CD4-positive, alpha-beta T cell (primary cell): ENCODE measurements around the gene SLC37A2. TPM values are rescaled to one million over a fixed set of nuclear protein-coding genes. Genes with fewer than 3 reads are reported as not detected.

ENCODE experiments used
- ATAC-seq: fragments of 200-7000 bp; cut with Tn5 transposase; one replicate; pipeline ENCODE4 v1.10.0; 2022; ENCODE audit warnings: mild to moderate bottlenecking; ENCODE audit not compliant: poor library complexity
- CTCF ChIA-PET: fragments of 350-600 bp; sonication (Branson Sonifier 250); formaldehyde crosslinking; loops from one replicate; lab custom pipeline; 2021; ENCODE audit warnings: antibody characterized with exemption, inconsistent platforms; lab: Charles Lee
- POLR2A ChIA-PET: fragments of 350-600 bp; sonication (Branson Sonifier 250); formaldehyde crosslinking; loops from one replicate; lab custom pipeline; 2021; ENCODE audit warnings: antibody characterized with exemption, inconsistent platforms; lab: Charles Lee
- DNase-seq, 14 experiments: peaks; one replicate each; pipeline ENCODE4 v3.0.0-alpha.2; 2013 to 2020; ENCODE audit warnings: mixed read lengths in 2 of 14
- H3K27ac ChIP-seq, 2 donors: one replicate each; pipeline versions ENCODE4 v1.5.1 to v1.7.0; 2013; ENCODE audit warnings: low read length in 2 of 2, low read depth in 1 of 2, mild to moderate bottlenecking in 1 of 2
- H3K27me3 ChIP-seq, 2 experiments: 1 replicate in 1 of 2; 2 replicates in 1 of 2; pipeline versions ENCODE4 v1.6.1 to v1.7.0; 2013; ENCODE audit warnings: low read length in 2 of 2, control low read depth in 1 of 2, mild to moderate bottlenecking in 1 of 2, moderate library complexity in 1 of 2; ENCODE audit not compliant: insufficient read depth in 2 of 2, control insufficient read depth in 1 of 2
- H3K36me3 ChIP-seq: one replicate; pipeline ENCODE4 v1.6.1; 2013; ENCODE audit warnings: low read length, control low read depth; ENCODE audit not compliant: insufficient read depth
- H3K4me1 ChIP-seq: one replicate; pipeline ENCODE4 v1.6.1; 2013; ENCODE audit warnings: low read length, control low read depth; ENCODE audit not compliant: insufficient read depth
- H3K4me3 ChIP-seq: one replicate; pipeline ENCODE4 v1.5.1; 2013; ENCODE audit warnings: mild to moderate bottlenecking, low read length, moderate library complexity
- H3K9me3 ChIP-seq, 2 experiments: 1 replicate in 1 of 2; 2 replicates in 1 of 2; pipeline versions ENCODE4 v1.6.1 to v1.7.0; 2013; ENCODE audit warnings: low read length in 2 of 2, mild to moderate bottlenecking in 2 of 2, control low read depth in 1 of 2, moderate library complexity in 1 of 2; ENCODE audit not compliant: control insufficient read depth in 1 of 2, insufficient read depth in 1 of 2
- H3K27ac Mint-ChIP-seq: one replicate; pipeline ENCODE4 v1.8.0; 2020; ENCODE audit warnings: mixed read lengths
- H3K27me3 Mint-ChIP-seq: one replicate; pipeline ENCODE4 v1.8.0; 2021; ENCODE audit warnings: mixed read lengths
- H3K36me3 Mint-ChIP-seq: one replicate; pipeline ENCODE4 v1.8.0; 2021; ENCODE audit warnings: low read depth, mixed read lengths
- H3K4me1 Mint-ChIP-seq: one replicate; pipeline ENCODE4 v1.8.0; 2021; ENCODE audit warnings: low read depth, mixed read lengths
- H3K4me3 Mint-ChIP-seq: one replicate; pipeline ENCODE4 v1.8.0; 2020; ENCODE audit warnings: mild to moderate bottlenecking, mixed read lengths
- H3K9me3 Mint-ChIP-seq: one replicate; pipeline ENCODE4 v1.8.0; 2020; ENCODE audit warnings: mixed read lengths
- intact Hi-C, 2 experiments: fragments of 100-400 bp; cut with DNase I in 1 of 2; cut with micrococcal nuclease in 1 of 2; formaldehyde crosslinking; loops; one replicate each; pipeline versions ENCODE4 v1.15.1 to v1.9.0; 2023 to 2025; cut with DNase I, micrococcal nuclease
- total RNA-seq, 174 experiments: library from RNA in 2 of 174; stranded (reverse) in 2 of 174; gene quantifications; one replicate each; pipeline ENCODE4 v1.2.3 and lab custom pipeline; 2021 to 2026
- TF ChIP-seq, protein P1 (sequence below): fragments of 200-600 bp; IDR thresholded peaks from one replicate; pipeline ENCODE4 v1.8.0; 2022; ENCODE audit warnings: antibody characterized with exemption, mild to moderate bottlenecking

SLC37A2 gene
- total RNA-seq, 2 experiments from 2014 or later = 0.25 to 0.34 TPM

DNA sequence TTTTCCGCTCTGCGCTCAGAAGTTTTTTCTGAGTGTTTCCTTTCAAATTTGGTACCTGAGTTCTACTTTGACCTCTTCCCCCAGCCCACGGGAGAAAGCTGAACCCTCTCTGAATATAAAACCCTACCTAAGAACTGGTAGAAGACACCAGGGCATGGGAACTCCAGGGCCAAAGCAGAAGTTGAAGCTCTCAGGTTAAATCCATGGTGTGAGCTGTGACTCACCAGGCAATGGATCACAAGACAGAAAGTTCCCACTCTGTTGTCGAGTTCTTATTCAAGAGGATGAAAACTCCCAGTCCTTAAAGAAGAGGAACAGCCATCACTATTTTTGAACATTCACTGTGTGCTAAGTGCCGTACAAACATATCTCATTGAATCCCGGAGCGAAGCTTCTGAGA, 39.4 kb downstream of the SLC37A2 start:
- peaks cover 51% of the 10 kb centered on the region for H3K36me3 Mint-ChIP-seq
- no peaks in the 10 kb centered on the region for H3K9me3 ChIP-seq
- H3K4me1 Mint-ChIP-seq = no peaks in the 10 kb centered on the region
- H3K27me3 ChIP-seq = no peaks in the 10 kb centered on the region
- ATAC-seq (no peak), DNase-seq (peak in 2 of 14 experiments; percentile 37 to 52)
- H3K4me3 ChIP-seq = no peak overlapping the region
- TF ChIP-seq, protein P1, sequence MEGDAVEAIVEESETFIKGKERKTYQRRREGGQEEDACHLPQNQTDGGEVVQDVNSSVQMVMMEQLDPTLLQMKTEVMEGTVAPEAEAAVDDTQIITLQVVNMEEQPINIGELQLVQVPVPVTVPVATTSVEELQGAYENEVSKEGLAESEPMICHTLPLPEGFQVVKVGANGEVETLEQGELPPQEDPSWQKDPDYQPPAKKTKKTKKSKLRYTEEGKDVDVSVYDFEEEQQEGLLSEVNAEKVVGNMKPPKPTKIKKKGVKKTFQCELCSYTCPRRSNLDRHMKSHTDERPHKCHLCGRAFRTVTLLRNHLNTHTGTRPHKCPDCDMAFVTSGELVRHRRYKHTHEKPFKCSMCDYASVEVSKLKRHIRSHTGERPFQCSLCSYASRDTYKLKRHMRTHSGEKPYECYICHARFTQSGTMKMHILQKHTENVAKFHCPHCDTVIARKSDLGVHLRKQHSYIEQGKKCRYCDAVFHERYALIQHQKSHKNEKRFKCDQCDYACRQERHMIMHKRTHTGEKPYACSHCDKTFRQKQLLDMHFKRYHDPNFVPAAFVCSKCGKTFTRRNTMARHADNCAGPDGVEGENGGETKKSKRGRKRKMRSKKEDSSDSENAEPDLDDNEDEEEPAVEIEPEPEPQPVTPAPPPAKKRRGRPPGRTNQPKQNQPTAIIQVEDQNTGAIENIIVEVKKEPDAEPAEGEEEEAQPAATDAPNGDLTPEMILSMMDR = no peak
- intact Hi-C loops = no loop called here
- no peak overlapping the region for H3K27ac Mint-ChIP-seq
- no peaks in the 10 kb centered on the region for H3K9me3 Mint-ChIP-seq
- no peaks in the 10 kb centered on the region for H3K27me3 Mint-ChIP-seq
- H3K4me3 Mint-ChIP-seq = no peak overlapping the region
- H3K27ac ChIP-seq = no peak overlapping the region
- no peaks in the 10 kb centered on the region for H3K4me1 ChIP-seq
- H3K36me3 ChIP-seq = peaks cover 12% of the 10 kb centered on the region
- POLR2A ChIA-PET = interaction anchor here (1.6 kb wide), 1 partner anchor 10 kb away, joined by 7 read pairs; the partner anchor contains the start of gene TMEM218
- CTCF ChIA-PET = interaction anchor here (0.5 kb wide), 1 partner anchor 8 kb away, joined by 3 read pairs; no protein-coding TSS in a partner anchor

DNA sequence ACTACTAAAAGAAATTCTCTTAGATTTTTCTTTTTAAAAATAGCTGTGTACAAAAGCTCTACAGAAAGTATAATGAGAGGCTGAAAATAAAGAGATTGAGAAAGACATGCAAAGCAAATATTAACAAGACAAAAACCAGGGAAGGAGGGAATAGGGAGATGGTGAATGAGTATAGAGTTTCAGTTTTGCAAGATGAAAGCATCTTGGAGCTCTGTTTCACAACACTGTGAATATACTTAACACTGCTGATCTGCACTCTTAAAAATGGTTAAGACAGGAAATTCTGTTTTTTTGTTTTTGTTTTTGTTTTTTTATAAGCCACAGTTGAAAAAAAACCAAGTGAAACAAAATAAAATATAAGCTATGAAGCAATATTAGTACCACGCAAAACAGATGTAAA, 42.8 kb downstream of the SLC37A2 start:
- POLR2A ChIA-PET = interaction anchor here (1.0 kb wide), 1 partner anchor 469 kb away, joined by 3 read pairs; no protein-coding TSS in a partner anchor
- Histone ChIP-seq H3K27me3 (no peaks in the 10 kb centered on the region), H3K36me3 (no peaks in the 10 kb centered on the region), H3K9me3 (no peaks in the 10 kb centered on the region), H3K4me3 (no peak overlapping the region), H3K4me1 (peaks cover 6% of the 10 kb centered on the region), H3K27ac (no peak overlapping the region)
- peaks cover 19% of the 10 kb centered on the region for H3K36me3 Mint-ChIP-seq
- H3K27ac Mint-ChIP-seq = no peak overlapping the region
- DNase-seq = no peak
- no peak overlapping the region for H3K4me3 Mint-ChIP-seq
- ATAC-seq = no peak
- CTCF ChIA-PET = no interaction called here
- H3K27me3 Mint-ChIP-seq = no peaks in the 10 kb centered on the region
- peaks cover 8% of the 10 kb centered on the region for H3K4me1 Mint-ChIP-seq
- intact Hi-C loops = no loop called here
- TF ChIP-seq, protein P1 = no peak
- no peaks in the 10 kb centered on the region for H3K9me3 Mint-ChIP-seq

DNA sequence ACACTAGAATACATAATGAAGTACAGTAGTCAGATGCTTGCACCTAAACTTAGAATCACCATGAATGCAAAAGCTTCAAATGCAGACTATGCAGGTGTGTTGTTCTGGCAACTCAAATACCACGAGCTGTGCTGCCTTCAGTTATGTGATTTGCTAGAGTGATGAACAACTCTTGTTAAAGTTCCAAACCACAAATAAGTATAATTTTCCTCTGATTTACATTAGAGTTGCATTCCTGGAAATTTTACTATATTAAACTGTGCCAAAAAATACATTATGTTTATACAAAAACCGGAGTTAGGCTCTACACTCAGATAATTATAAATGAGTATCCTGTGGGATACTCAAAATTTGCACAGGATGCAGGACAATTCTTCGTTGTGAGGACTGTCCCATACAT, 45.4 kb downstream of the SLC37A2 start:
- Histone ChIP-seq H3K27ac (no peak overlapping the region), H3K4me1 (peaks cover 16% of the 10 kb centered on the region), H3K36me3 (no peaks in the 10 kb centered on the region), H3K4me3 (no peak overlapping the region), H3K27me3 (no peaks in the 10 kb centered on the region), H3K9me3 (peaks cover 0 to 4% of the 10 kb centered on the region in 2 experiments)
- H3K4me3 Mint-ChIP-seq = no peak overlapping the region
- ATAC-seq (no peak), DNase-seq (no peak)
- intact Hi-C loops = no loop called here
- ChIA-PET CTCF (no interaction called here), POLR2A (no interaction called here)
- H3K27me3 Mint-ChIP-seq = no peaks in the 10 kb centered on the region
- peaks cover 26% of the 10 kb centered on the region for H3K4me1 Mint-ChIP-seq
- H3K36me3 Mint-ChIP-seq = peaks cover 7% of the 10 kb centered on the region
- TF ChIP-seq, protein P1 = no peak
- peaks cover 3% of the 10 kb centered on the region for H3K9me3 Mint-ChIP-seq
- H3K27ac Mint-ChIP-seq = no peak overlapping the region
